IPS-NIHi7 (cell line): Measurements from ENCODE around the gene SYNCRIP.
"Not testable (repeated sequence)": the region's sequence is repeated elsewhere in the genome, so short reads cannot be mapped to it uniquely, and the experiment has no call there.

Experiments
- DNase-seq: peaks from one replicate; pipeline ENCODE4 v3.0.0; 2012; ENCODE audit warnings: mixed read lengths; ENCODE audit errors: extremely low spot score

Gene SYNCRIP

DNA sequence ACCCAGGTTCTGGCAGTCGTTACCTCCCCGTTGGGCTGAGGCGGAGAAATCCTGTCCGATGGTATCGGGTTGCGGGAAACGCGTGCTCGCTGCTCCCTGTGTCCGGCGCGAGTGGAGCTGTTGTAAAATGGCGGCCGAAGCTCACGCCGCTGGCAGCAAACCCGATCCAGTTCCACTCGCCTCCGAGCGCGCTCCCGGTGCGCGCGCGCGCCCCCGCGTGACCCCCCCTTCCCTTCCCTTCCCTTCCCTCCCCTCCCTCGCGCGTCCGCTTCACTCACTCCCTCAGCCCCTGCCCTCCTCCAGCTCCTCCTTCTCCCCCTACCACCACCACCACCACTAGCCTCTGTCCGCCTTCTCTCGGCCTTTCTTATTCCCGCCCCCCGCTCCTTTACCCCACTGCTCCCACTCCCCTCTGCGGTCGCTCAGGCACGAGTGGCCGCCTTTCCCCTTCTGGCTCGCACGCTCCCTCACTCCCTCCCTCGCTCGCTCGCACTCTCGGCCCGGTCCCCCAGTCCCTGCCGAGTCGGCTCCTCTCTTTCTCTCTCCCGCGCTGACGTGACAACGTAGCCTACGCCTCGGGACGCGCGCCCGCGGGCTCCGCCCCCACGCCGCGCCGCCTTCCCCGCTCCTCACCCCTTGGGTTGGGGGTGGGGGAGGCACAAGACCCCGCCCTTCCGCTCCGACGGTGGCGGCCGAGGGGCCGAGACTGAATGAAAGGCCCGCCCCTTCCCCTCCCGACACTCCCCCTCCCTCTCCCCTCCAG lies at the start of gene SYNCRIP:
TSS of gene SYNCRIP (minus strand) at position 113 of the 763 bp plus-strand sequence. CDS start 1,447 bp downstream, outside the sequence.
- DNase-seq = peak; percentile 85

DNA sequence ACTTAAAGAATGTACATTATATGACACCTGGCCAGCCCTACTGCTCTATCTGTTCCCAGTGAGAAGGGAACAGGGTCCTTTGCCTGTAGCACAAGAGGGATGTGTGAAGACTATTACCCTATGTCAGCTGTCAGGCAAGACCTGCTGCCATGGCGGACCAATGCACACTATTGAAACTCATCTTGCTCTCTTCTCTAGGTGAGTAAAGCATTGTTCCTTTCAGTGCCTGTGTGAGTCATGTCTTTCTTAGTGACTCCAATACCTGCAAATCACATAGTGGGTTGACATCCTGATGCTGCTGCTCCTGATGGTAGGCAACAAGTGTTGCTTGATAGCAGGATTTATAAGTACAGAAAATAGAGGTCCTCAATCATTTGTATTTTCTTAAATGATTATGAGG lies 48.8 kb upstream of the SYNCRIP start:
- no peak for DNase-seq

- no peak for DNase-seq
Observed at GRCh38 chr6:85690071-85690470, 47.4 kb upstream of the SYNCRIP start.

GRCh38 chr6:85685713-85686112 lies 43.0 kb upstream of the SYNCRIP start:
- no peak for DNase-seq

- no peak for DNase-seq
Observed at GRCh38 chr6:85684809-85685171, 42.1 kb upstream of the SYNCRIP start.

DNA sequence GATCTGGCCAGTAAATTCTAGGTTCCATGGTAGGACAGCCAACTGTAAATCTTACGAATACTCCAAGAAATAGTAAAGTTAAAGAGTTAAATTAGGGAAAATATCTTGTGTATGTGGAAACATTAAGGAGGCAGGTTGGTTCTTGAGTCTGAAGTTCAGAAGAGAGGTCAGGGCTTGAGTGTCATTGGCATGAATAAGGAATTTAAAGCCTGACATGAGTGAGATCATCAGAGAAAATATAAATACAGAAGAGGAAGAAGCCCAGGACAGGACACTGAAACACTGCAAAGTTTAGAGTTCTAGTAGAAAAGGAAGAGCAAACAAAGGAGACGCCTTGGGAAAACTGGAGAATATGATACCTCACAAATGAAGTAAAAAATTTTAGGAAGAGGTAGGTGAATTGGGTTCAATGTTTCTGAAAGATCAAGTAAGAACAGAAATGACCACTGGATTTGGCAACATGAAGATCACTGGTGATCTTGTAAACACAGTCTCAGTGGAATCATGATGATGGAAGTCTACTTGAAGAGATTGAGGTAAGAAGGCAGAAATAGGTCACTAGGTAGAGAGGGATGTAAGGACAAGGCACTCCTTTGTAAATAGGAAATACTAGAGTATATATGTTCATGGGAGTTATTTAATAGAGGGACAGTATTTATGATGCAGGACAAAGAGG lies 41.6 kb upstream of the SYNCRIP start:
- no peak for DNase-seq

DNA sequence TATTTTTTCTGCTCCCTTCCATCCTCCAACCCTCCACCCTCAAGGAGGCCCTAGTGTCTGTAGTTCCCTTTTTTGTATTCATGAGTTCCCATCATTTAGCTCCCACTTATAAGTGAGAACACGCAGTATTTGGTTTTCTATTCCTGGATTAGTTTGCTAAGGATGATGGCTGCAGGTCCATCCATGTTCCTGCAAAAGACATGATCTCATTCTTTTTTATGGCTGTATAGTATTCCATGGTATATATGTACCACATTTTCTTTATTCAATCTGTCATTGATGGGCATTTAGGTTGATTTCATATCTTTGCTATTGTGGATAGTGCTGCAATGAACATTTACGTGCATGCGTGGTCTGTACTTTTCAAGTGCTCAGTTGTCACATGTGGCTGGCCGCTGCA lies 39.2 kb upstream of the SYNCRIP start:
- not testable (repeated sequence) for DNase-seq

GRCh38 chr6:85680388-85680787 lies 37.7 kb upstream of the SYNCRIP start:
- no peak for DNase-seq

GRCh38 chr6:85679445-85680123 lies 36.9 kb upstream of the SYNCRIP start:
- no peak for DNase-seq

DNA sequence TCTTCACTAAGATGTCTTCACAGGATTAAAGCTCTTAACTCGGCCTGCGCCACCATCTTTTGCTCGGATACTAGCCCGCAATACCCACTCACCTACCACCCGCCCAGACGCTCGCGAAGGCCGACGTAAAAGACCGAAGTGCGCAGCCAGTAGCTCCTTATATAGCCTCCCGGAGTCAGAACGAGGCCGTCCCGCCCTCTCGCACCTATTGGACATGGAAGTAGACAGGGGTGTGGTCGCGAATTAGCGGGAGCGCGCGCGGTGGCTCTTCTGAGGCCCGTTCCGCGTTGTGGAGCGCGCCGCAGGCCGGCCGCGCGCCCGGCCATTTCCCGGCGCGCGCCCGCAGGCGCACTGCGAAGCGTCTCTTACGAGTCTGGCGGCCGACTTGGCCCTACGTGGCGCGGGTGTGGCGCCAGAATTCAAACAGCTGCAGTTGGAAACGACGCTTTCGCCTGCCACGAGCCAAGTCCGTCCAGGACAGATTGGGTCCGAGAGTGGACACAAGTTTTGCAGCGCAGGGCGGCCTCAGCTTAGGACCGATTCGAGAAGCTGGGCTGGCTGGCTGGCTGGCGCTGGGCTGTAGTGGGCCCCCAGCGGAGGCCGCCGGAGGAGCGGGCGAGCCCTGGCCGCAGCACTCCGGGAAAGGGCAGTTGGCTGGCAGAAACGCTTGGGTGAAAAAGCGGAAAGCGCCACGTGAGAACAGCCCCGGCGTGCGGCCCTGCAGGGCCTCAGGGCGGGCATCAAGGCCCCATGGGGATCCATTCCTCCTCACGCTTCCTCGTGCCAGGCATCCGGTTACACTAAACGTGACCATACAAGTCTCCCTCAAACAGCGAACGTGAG lies 36.1 kb upstream of the SYNCRIP start:
- peak; percentile 96 for DNase-seq

- no peak for DNase-seq
Observed at GRCh38 chr6:85678026-85678601, 35.4 kb upstream of the SYNCRIP start.

GRCh38 chr6:85677234-85677956 lies 34.7 kb upstream of the SYNCRIP start:
- no peak for DNase-seq

GRCh38 chr6:85676086-85676729 lies 33.5 kb upstream of the SYNCRIP start:
- DNase-seq = no peak

GRCh38 chr6:85675030-85675819 lies 32.5 kb upstream of the SYNCRIP start:
- no peak for DNase-seq

DNA sequence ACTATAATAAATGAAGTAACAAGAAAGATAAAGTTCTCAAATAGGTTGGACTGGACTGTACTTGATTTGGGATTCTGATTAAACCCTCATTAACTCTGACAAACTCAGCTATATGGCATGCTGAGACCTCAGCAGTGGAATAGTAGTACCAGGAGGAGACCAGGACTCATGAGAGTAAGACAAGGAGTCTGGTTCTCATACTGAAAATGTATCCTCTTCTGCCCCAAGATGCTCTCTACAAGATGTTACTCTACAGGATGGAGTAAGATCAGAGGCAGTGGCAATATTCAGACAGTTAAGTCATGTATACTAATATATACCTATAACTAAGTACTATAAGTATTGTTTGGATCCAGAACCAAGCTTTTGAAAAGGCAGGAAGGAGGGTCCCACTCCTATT lies 31.9 kb upstream of the SYNCRIP start:
- DNase-seq = no peak

DNA sequence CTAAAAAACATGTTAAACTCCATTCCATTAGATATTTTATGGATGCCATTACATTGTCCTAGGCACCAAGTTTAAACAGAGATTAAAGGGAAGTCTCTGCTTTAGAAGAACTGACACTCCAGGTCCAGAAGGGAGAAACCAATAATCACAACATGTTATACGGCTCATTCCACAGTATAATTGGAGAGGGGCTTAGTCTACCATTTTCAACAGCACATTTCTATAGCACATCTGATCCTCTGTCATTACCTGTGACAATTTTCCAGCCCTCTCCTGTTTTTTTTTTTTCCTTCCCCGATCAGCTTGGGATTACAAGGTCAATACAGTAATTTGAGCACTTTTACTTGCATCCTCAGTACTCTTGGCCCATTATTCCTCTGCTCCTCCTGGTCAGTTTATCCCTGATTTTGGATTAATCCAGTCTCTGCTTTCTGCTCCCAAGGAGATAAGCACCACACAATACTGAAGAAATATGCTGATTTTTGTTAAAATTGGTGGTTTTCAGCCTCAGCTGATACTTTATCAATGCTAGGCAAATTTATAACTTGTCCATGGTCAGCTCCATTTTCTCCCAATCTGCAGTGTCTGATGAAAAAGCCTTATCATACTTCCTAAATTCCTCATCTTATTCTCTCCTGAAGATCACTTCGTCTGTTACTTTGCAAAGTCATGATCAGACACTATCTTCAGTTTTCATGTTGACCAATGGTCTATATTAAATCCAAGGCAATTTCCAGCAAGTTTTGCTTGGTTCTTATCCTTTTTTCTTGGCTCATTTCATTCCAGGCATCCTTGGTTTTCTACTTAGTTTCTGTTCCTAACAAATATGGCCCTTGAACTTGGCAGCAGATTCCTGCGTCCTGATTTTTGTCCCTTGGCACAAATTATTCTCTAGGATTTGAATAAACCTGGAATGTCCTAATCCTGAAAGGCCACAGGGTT lies 30.8 kb upstream of the SYNCRIP start:
- no peak for DNase-seq

DNA sequence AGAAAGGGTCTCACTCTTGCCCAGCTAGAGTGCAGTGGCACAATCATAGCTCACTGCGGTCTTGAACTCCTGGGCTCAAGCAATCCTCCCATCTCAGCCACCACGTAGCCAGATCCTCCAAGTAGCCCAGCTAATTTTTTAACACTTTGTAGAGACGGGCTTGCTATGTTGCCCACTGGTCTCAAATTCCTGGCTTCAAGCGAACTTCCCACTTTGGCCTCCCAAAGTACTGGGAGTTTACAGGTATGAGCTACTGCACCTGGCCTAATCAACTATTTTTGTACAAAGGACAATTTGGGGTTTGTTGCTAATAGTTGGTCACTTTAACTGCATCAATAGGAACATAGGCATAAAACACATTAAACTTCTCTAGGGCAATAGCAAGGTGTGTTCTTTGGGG lies 29.9 kb upstream of the SYNCRIP start:
- DNase-seq = no peak

- no peak for DNase-seq
Observed at GRCh38 chr6:85672050-85672449, 29.4 kb upstream of the SYNCRIP start.
